ENCODE measurements around the gene RELN.

The RELN gene

DNA sequence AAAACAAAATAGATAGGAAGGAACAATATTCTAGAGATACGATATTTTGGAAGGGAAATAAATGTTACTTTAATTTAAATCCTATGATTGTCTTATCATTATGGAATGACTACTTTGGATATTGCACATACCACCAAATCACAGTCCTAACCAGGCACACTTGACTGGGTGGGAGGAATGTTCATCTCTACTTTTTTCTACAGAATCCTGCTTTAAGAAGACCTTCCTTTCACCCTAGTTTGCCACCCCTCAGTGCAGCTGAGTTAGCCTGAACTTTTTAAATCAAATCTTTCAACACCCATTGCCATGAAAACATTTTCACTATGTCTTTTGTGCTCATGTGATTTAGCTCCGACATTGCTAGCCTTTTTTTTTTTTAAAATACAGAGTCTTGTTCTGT lies 38.1 kb downstream of the RELN start:
- Histone ChIP-seq H2AFZ (ENCODE audit: low read depth, low read length) (no peak overlapping the region), H3K36me3 (ENCODE audit: insufficient read depth, low read length) (no peaks in the 10 kb centered on the region), H3K4me3 (ENCODE audit: low read length) (no peak overlapping the region), H3K4me1 (ENCODE audit: insufficient read depth, low read length) (no peaks in the 10 kb centered on the region), H3K27me3 (ENCODE audit: insufficient read depth, low read length) (peaks cover 5% of the 10 kb centered on the region), H3K9me3 (ENCODE audit: low read length) (no peaks in the 10 kb centered on the region)

DNA sequence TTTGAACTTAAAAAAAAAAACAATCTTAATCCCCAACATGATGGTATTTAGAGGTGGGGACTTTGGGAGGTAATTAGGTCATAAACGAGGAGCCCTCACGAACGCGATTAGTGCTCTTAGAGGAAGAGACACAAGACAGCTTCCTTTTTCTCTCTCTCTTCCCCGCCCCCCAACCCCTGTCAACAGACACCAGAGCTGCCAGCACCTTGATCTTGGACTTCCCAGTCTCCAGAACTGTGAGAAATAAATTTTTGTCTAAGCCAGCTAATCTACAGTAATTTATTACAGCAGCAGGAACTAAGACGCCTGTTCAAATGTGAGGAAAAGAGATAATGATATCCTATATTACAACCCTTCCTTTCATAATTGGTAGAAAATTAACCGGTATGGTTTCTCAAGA lies 40.1 kb downstream of the RELN start:
- H3K27me3 ChIP-seq (ENCODE audit: insufficient read depth, low read length): no peaks in the 10 kb centered on the region
- H3K36me3 ChIP-seq (ENCODE audit: insufficient read depth, low read length): no peaks in the 10 kb centered on the region
- no peaks in the 10 kb centered on the region for H3K4me1 ChIP-seq (ENCODE audit: insufficient read depth, low read length)
- no peaks in the 10 kb centered on the region for H3K9me3 ChIP-seq (ENCODE audit: low read length)
- H2AFZ ChIP-seq (ENCODE audit: low read depth, low read length): no peak overlapping the region
- H3K4me3 ChIP-seq (ENCODE audit: low read length): no peak overlapping the region

DNA sequence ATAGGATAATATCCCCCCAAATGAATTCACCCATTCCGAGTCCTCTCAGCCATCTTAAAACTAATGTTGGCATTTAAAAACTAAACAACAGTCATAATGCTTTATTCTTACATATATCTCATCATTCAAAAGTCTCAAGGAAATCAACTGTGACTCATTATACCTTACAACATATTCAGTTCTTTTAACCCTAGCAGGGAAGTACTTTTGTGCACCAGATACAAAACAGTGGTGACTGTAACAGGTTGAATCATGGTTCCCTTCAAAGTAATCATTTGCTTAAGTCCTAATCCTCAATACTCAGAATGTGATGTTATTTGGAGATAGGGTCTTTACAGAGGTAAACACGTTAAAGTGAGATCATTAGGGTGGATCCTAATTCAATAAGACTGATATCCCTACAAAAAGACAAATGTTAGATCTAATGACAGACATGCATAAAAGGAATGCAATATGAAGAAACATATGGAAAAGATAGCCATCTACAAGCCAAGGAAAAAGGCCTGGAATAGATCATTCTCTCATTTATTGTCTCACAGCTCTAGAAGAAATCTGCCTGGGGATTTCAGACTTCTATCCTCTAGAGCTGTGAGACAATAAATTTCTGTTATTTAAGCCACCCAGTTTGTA lies 42.3 kb downstream of the RELN start:
- Histone ChIP-seq H3K4me3 (ENCODE audit: low read length) (no peak overlapping the region), H3K4me1 (ENCODE audit: insufficient read depth, low read length) (no peaks in the 10 kb centered on the region), H2AFZ (ENCODE audit: low read depth, low read length) (no peak overlapping the region), H3K9me3 (ENCODE audit: low read length) (no peaks in the 10 kb centered on the region), H3K27me3 (ENCODE audit: insufficient read depth, low read length) (no peaks in the 10 kb centered on the region), H3K36me3 (ENCODE audit: insufficient read depth, low read length) (no peaks in the 10 kb centered on the region)

DNA sequence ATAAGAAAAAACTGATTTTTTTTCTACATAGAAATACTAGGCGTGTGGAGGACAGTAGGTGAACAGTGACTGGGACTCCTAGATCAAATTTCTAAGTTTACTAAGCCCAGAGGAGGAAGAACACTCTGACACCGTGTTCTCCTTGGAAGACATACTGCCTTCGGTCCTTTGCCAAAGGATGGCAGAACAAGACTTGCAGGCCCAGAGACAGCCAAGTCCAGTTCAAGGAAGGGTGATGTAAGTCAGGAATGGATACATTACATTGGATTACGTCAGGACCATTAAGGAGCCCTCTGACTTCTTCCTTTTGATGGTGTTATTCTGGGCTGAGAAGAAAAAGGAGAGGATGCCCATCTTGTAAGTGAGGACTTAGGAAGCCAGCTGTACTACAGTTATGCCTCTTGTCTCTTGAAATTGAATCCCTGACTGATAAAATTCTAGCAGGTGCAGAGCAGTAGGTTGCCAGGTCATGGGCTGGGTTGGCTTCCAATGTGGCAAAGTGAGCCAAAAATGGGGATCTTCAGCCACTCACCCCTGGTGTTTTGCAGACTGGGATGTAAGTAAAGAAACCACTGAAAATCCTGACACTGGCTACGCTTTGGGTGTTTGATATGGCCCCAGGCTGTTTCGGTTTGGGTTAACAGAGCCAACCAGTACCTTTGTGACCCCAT lies 45.1 kb downstream of the RELN start:
- no peak overlapping the region for H3K4me3 ChIP-seq (ENCODE audit: low read length)
- H3K27me3 ChIP-seq (ENCODE audit: insufficient read depth, low read length): no peaks in the 10 kb centered on the region
- H2AFZ ChIP-seq (ENCODE audit: low read depth, low read length): no peak overlapping the region
- H3K4me1 ChIP-seq (ENCODE audit: insufficient read depth, low read length): no peaks in the 10 kb centered on the region
- no peaks in the 10 kb centered on the region for H3K9me3 ChIP-seq (ENCODE audit: low read length)
- no peaks in the 10 kb centered on the region for H3K36me3 ChIP-seq (ENCODE audit: insufficient read depth, low read length)

DNA sequence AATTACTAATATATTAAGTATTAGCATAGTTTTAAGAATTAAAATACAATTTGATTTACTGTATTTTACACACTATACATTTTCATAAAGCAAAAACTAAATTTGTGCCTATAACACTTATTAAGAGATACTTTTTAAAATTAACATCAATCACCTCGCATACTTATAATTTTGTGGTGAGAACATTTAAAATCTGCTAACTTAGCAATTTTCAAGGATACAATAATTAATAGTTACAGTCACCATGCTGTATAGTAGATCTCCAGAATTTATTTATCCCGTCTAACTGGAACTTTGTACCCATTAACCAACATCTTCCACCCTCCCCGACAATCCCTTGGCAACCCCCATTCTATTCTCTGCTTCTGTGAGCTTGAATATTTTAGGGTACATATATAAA lies 47.5 kb downstream of the RELN start:
- no peak overlapping the region for H2AFZ ChIP-seq (ENCODE audit: low read depth, low read length)
- H3K4me1 ChIP-seq (ENCODE audit: insufficient read depth, low read length): no peaks in the 10 kb centered on the region
- H3K27me3 ChIP-seq (ENCODE audit: insufficient read depth, low read length): no peaks in the 10 kb centered on the region
- H3K36me3 ChIP-seq (ENCODE audit: insufficient read depth, low read length): no peaks in the 10 kb centered on the region
- H3K4me3 ChIP-seq (ENCODE audit: low read length): no peak overlapping the region
- H3K9me3 ChIP-seq (ENCODE audit: low read length): no peaks in the 10 kb centered on the region

DNA sequence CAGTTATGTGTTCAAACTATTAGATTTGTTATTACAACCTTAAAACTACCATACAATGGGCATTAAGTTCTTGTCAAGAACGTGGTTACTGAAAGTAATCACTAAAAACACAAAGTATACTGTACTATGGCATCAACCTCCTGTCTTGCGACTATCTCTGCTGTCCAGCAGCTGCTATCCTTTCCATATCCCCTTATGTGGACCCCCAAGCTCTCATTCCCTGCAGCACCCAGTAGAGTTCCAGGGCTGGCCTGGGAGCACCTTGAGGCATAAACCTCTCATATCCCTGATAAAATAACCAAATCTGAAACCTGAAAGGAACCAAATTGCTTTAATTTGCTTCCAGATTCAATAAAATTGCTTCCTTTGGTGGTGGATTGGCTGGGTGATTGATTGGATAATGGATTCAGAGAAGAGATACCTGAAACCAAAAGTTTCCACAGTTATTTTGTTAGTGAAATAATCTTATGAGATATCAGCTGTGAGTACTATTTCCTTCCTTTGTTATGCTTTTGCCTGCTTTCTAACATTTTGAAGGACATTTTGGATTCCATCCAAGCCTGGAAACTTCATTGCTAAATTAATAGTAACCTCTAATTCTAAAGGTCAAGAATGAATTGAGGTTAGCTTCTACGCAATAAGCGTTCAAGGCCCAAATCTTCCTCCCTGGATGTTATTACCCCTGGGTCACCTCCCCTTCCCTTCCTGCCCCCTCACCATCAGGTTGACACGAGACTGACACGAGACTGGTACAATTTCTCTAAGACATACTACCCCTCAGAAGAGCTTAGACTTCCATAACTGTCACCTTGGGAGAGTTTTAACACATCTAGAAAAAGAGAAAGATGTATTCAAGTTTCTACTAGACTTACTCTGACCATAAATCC lies 48.8 kb downstream of the RELN start:
- H3K9me3 ChIP-seq (ENCODE audit: low read length): no peaks in the 10 kb centered on the region
- H3K4me3 ChIP-seq (ENCODE audit: low read length): no peak overlapping the region
- H2AFZ ChIP-seq (ENCODE audit: low read depth, low read length): no peak overlapping the region
- no peaks in the 10 kb centered on the region for H3K36me3 ChIP-seq (ENCODE audit: insufficient read depth, low read length)
- H3K27me3 ChIP-seq (ENCODE audit: insufficient read depth, low read length): no peaks in the 10 kb centered on the region
- H3K4me1 ChIP-seq (ENCODE audit: insufficient read depth, low read length): no peaks in the 10 kb centered on the region

DNA sequence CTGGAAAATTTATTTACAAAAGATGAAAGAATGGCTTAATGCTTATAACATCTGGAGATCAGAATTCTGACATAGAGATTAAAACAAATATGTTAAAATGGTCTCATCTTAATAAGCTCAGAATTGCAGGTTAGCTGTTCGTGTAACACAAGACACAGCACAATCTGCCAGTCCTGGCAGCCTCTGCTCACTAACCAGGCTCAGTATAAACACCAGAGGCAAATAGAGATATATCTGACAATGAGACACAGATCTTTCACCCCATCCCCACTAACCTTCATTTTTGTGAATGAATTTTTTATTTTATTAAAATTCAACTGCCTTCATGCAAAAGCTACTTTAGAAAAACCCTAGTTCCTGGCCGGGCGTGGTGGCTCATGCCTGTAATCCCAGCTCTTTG lies 51.8 kb downstream of the RELN start:
- Histone ChIP-seq H2AFZ (ENCODE audit: low read depth, low read length) (no peak overlapping the region), H3K9me3 (ENCODE audit: low read length) (no peaks in the 10 kb centered on the region), H3K27me3 (ENCODE audit: insufficient read depth, low read length) (no peaks in the 10 kb centered on the region), H3K4me1 (ENCODE audit: insufficient read depth, low read length) (no peaks in the 10 kb centered on the region), H3K4me3 (ENCODE audit: low read length) (no peak overlapping the region), H3K36me3 (ENCODE audit: insufficient read depth, low read length) (no peaks in the 10 kb centered on the region)

DNA sequence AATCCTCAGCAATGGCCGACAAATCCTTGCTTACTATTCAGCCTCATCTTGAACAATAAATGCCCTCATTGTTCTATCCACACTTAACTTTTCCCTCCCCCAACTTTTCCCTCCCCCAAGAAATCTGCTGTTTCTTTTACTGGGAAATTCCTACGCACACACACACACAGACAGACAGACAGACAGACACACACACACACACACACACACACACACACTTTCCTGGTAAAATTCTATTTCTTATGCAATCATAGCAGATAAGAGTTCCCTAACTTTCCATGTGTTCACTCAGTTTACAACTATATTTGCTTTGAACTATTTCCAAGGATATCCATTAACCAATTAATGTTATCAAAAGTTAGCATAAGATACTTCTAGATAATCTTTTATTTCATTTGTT lies 52.9 kb downstream of the RELN start:
- H3K9me3 ChIP-seq (ENCODE audit: low read length): no peaks in the 10 kb centered on the region
- no peak overlapping the region for H2AFZ ChIP-seq (ENCODE audit: low read depth, low read length)
- no peaks in the 10 kb centered on the region for H3K36me3 ChIP-seq (ENCODE audit: insufficient read depth, low read length)
- no peaks in the 10 kb centered on the region for H3K27me3 ChIP-seq (ENCODE audit: insufficient read depth, low read length)
- no peak overlapping the region for H3K4me3 ChIP-seq (ENCODE audit: low read length)
- no peaks in the 10 kb centered on the region for H3K4me1 ChIP-seq (ENCODE audit: insufficient read depth, low read length)

DNA sequence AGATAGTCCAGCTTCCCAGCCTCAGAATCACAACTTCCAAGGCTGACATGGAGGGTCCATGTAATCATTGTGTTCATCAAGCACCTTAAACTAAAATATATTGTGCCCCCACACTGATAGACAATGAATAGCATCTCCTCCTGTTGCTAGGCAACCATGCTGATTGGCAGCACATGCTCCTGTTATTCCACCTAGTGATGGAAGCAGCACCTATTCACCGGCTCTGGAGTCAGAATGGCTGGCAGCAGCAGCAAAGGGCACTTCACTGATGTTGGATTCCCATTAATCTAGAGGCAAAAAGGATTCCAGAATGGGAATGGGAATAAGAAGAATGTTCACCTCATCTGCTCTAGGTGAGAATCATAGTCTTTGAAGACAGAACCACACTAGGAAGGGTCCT lies 55.0 kb downstream of the RELN start:
- H3K27me3 ChIP-seq (ENCODE audit: insufficient read depth, low read length): peaks cover under 1% of the 10 kb centered on the region
- H3K36me3 ChIP-seq (ENCODE audit: insufficient read depth, low read length): no peaks in the 10 kb centered on the region
- no peak overlapping the region for H3K4me3 ChIP-seq (ENCODE audit: low read length)
- H2AFZ ChIP-seq (ENCODE audit: low read depth, low read length): no peak overlapping the region
- no peaks in the 10 kb centered on the region for H3K4me1 ChIP-seq (ENCODE audit: insufficient read depth, low read length)
- H3K9me3 ChIP-seq (ENCODE audit: low read length): no peaks in the 10 kb centered on the region

DNA sequence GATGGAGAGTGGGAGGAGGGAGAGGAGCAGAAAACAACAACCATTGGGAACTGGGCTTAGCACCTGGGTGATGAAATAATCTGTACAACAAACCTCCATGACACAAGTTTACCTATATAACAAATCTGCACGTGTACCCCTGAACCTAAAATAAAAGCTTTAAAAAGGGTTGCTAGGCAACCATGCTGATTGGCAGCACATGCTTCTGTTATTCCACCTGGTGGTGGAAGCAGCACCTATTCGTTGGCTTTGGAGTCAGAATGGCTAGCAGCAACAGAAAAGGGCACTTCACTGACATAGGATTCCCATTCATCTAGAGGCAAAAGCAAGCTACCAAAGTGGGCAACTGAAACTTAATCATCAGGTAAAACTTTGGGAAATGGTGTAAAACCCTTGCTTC lies 57.1 kb downstream of the RELN start:
- Histone ChIP-seq H2AFZ (ENCODE audit: low read depth, low read length) (no peak overlapping the region), H3K27me3 (ENCODE audit: insufficient read depth, low read length) (peaks cover 2% of the 10 kb centered on the region), H3K9me3 (ENCODE audit: low read length) (no peaks in the 10 kb centered on the region), H3K4me1 (ENCODE audit: insufficient read depth, low read length) (no peaks in the 10 kb centered on the region), H3K4me3 (ENCODE audit: low read length) (no peak overlapping the region), H3K36me3 (ENCODE audit: insufficient read depth, low read length) (no peaks in the 10 kb centered on the region)

DNA sequence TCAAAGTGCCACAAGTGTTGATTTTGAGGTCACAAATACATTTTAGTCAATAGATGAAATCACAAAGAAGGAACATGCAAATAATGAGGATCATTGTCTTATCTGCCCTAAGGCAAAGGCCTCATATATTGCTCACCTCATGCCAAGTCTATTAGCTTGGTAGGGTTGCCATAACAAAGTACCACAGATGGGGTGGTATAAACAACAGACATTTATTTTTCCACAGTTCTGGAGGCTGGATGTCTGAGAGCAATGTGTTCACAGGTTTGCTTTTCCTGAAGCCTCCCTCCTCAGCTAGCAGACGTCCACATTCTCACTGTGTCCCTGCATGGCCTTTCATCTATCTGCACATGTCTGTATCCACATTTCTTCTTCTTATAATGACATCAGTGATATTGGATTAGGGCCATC lies 59.6 kb downstream of the RELN start:
- Histone ChIP-seq H3K4me3 (ENCODE audit: low read length) (no peak overlapping the region), H3K36me3 (ENCODE audit: insufficient read depth, low read length) (no peaks in the 10 kb centered on the region), H2AFZ (ENCODE audit: low read depth, low read length) (no peak overlapping the region), H3K9me3 (ENCODE audit: low read length) (no peaks in the 10 kb centered on the region), H3K27me3 (ENCODE audit: insufficient read depth, low read length) (peaks cover 2% of the 10 kb centered on the region), H3K4me1 (ENCODE audit: insufficient read depth, low read length) (no peaks in the 10 kb centered on the region)

DNA sequence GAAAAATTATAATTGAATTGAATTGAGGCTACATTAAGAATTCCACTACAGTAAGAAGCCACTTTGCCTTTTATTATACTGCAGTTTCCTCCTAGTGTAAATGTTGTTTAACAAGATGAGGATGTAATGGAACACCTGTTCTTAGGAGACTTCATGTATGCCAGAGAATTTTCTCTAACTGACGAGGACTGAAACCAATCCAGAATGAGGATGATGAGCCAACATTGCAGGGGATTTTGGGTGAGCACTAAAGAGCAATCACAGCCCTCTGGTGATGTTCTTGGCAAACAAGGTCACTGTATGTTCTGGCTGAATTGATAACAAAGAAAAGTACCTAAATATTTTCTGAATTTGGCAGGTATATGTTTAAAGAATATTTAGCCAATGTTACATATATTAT lies 60.9 kb downstream of the RELN start:
- Histone ChIP-seq H3K9me3 (ENCODE audit: low read length) (no peaks in the 10 kb centered on the region), H2AFZ (ENCODE audit: low read depth, low read length) (no peak overlapping the region), H3K4me3 (ENCODE audit: low read length) (no peak overlapping the region), H3K27me3 (ENCODE audit: insufficient read depth, low read length) (peaks cover 2% of the 10 kb centered on the region), H3K36me3 (ENCODE audit: insufficient read depth, low read length) (no peaks in the 10 kb centered on the region), H3K4me1 (ENCODE audit: insufficient read depth, low read length) (no peaks in the 10 kb centered on the region)

DNA sequence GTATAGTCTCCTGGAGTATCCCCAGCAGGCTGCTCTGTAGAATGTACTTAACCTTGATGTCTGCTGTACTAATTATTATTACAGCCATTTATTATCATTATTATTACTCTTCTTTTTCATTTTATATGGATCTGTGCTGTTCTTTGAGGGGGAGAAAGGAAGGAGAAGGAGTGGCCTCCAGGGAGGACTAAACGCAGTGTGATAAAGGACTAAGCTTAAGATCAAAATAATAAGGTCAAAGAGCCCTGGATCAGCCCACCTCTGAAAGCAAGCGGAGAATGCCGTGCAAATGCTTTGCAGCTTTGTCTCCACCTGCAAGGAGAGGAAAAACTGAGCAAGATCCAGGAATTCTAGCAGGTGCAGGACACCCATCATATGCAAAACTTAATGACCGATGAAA lies 65.3 kb downstream of the RELN start:
- Histone ChIP-seq H3K4me3 (ENCODE audit: low read length) (no peak overlapping the region), H2AFZ (ENCODE audit: low read depth, low read length) (no peak overlapping the region), H3K4me1 (ENCODE audit: insufficient read depth, low read length) (no peaks in the 10 kb centered on the region), H3K36me3 (ENCODE audit: insufficient read depth, low read length) (no peaks in the 10 kb centered on the region), H3K27me3 (ENCODE audit: insufficient read depth, low read length) (no peaks in the 10 kb centered on the region), H3K9me3 (ENCODE audit: low read length) (no peaks in the 10 kb centered on the region)

All from neuron (in vitro differentiated cells).